IMR-90 (cell line): Measurements from ENCODE around the gene NRARP.

Experiments used
- CEBPB ChIP-seq: IDR thresholded peaks from 2 replicates; pipeline ENCODE4 v1.6.1; 2012; ENCODE audit warnings: low read depth, low read length, improper control_type of control experiment
- CHD1 ChIP-seq: IDR thresholded peaks from 2 replicates; pipeline ENCODE4 v1.6.1; 2012; ENCODE audit warnings: low read depth, low read length, improper control_type of control experiment
- ELK1 ChIP-seq: fragments of 150-350 bp; IDR thresholded peaks from 2 replicates; pipeline ENCODE4 v1.6.1; 2016; ENCODE audit warnings: low read depth, mild to moderate bottlenecking, low read length, moderate library complexity, borderline replicate concordance
- FOS ChIP-seq: fragments of 150-350 bp; IDR thresholded peaks from 2 replicates; pipeline ENCODE4 v1.6.1; 2016; ENCODE audit warnings: low read depth, low read length
- MAFK ChIP-seq: IDR thresholded peaks from 2 replicates; pipeline ENCODE4 v1.6.1; 2012; ENCODE audit warnings: low read depth, low read length, improper control_type of control experiment
- MAZ ChIP-seq: IDR thresholded peaks from 2 replicates; pipeline ENCODE4 v1.6.1; 2012; ENCODE audit warnings: low read depth, mild to moderate bottlenecking, low read length, improper control_type of control experiment, moderate library complexity, borderline replicate concordance
- MXI1 ChIP-seq: IDR thresholded peaks from 2 replicates; pipeline ENCODE4 v1.6.1; 2012; ENCODE audit warnings: low read depth, mild to moderate bottlenecking, low read length, moderate library complexity, borderline replicate concordance
- POLR2A ChIP-seq: IDR thresholded peaks from 2 replicates; pipeline ENCODE4 v1.6.1; 2012; ENCODE audit warnings: mild to moderate bottlenecking, low read depth, low read length
- RAD21 ChIP-seq: IDR thresholded peaks from 2 replicates; pipeline ENCODE4 v1.6.1; 2012; ENCODE audit warnings: low read length, improper control_type of control experiment
- RCOR1 ChIP-seq: IDR thresholded peaks from 2 replicates; pipeline ENCODE4 v1.6.1; 2012; ENCODE audit warnings: mild to moderate bottlenecking, low read length, improper control_type of control experiment; ENCODE audit not compliant: insufficient replicate concordance
- RFX5 ChIP-seq: IDR thresholded peaks from 2 replicates; pipeline ENCODE4 v1.8.0; 2012; ENCODE audit warnings: low read depth, mild to moderate bottlenecking, low read length, moderate library complexity
- SMC3 ChIP-seq: fragments of 150-350 bp; IDR thresholded peaks from 2 replicates; pipeline ENCODE4 v1.6.1; 2016; ENCODE audit warnings: low read depth, mild to moderate bottlenecking, antibody characterized with exemption, low read length, moderate library complexity
- TF ChIP-seq, protein P1 (sequence below): conservative IDR thresholded peaks from 2 replicates; pipeline ENCODE4 v1.5.1; 2012; ENCODE audit warnings: mild to moderate bottlenecking, low read depth, low read length, improper control_type of control experiment
- TF ChIP-seq, protein P2 (sequence below): fragments of 150-350 bp; IDR thresholded peaks from 2 replicates; pipeline ENCODE4 v1.6.1; 2017; ENCODE audit warnings: mild to moderate bottlenecking, antibody characterized with exemption, low read length, low read depth

DNA sequence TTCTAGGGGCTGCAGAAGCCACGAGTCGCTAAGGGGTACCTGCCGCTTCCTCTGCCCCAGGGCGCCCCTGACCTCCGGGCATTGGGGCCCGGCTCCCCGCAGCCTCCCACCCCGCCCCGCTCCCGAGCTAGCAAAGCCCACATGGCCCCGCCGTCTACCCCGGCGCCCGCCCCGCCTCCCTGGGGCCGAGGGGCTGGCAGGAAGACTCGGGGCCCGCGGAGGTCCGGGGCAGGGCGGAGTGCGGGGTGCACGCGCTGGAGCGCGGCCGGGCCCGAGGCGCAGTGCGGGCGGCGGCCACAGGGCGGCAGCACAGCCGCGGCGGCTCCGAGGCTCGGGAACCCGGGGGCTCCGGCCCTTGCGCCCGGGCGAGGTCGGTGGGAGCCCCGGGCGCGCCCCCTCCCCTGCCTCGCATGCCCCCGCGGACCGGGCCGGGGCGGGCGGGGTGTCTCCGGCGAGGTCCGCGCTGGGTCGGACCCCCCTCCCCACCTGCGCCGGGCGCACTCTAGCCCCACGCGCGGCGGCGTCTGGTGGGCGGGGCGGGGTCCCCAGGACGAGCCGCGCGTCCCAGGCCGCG, 6.7 kb downstream of the NRARP start:
- TF ChIP-seq, protein P1, sequence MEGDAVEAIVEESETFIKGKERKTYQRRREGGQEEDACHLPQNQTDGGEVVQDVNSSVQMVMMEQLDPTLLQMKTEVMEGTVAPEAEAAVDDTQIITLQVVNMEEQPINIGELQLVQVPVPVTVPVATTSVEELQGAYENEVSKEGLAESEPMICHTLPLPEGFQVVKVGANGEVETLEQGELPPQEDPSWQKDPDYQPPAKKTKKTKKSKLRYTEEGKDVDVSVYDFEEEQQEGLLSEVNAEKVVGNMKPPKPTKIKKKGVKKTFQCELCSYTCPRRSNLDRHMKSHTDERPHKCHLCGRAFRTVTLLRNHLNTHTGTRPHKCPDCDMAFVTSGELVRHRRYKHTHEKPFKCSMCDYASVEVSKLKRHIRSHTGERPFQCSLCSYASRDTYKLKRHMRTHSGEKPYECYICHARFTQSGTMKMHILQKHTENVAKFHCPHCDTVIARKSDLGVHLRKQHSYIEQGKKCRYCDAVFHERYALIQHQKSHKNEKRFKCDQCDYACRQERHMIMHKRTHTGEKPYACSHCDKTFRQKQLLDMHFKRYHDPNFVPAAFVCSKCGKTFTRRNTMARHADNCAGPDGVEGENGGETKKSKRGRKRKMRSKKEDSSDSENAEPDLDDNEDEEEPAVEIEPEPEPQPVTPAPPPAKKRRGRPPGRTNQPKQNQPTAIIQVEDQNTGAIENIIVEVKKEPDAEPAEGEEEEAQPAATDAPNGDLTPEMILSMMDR: peak; percentile 71
- TF ChIP-seq CEBPB (no peak), RAD21 (peak; percentile 62), POLR2A (no peak), ELK1 (no peak), RCOR1 (no peak), FOS (no peak), MXI1 (no peak), SMC3 (peak; percentile 61), CHD1 (no peak), RFX5 (no peak), MAFK (no peak), MAZ (0 out of 2 replicates have a peak, but pooled peaks have one; percentile 49)
- TF ChIP-seq, protein P2, sequence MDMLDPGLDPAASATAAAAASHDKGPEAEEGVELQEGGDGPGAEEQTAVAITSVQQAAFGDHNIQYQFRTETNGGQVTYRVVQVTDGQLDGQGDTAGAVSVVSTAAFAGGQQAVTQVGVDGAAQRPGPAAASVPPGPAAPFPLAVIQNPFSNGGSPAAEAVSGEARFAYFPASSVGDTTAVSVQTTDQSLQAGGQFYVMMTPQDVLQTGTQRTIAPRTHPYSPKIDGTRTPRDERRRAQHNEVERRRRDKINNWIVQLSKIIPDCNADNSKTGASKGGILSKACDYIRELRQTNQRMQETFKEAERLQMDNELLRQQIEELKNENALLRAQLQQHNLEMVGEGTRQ: no peak
